SK-N-SH (cell line): ENCODE results near the gene GCSAML. TPM values are rescaled to one million over a fixed set of nuclear protein-coding genes. Genes with fewer than 3 reads are reported as not detected.

Experiments used
- CTCF ChIA-PET: fragments of 300-600, 350-600 bp; formaldehyde crosslinking; extraction: SDS; loops from one replicate; lab custom pipeline; 2021; lab: Yijun Ruan, JAX
- POLR2A ChIA-PET: fragments of 350-600 bp; sonication (Branson Sonifier 250); formaldehyde crosslinking; extraction: SDS; loops from one replicate; lab custom pipeline; 2020; ENCODE audit warnings: antibody characterized with exemption, inconsistent platforms; lab: Yijun Ruan, JAX
- DNase-seq: peaks from one replicate; pipeline ENCODE4 v3.0.0; 2012
- H2AFZ ChIP-seq: fragments of 200-600 bp; sonication (generic); 2 replicates; pipeline ENCODE4 v1.8.1; 2016; ENCODE audit warnings: antibody characterized with exemption, mild to moderate bottlenecking, low read depth
- H3F3A ChIP-seq: fragments of 200-600 bp; sonication (generic); replicated peaks from 2 replicates; pipeline ENCODE3; 2016; ENCODE audit warnings: antibody characterized with exemption, mild to moderate bottlenecking; ENCODE audit not compliant: insufficient read depth
- H3K27ac ChIP-seq, 2 experiments: fragments of 200-500 bp in 1 of 2; fragments of 200-600 bp in 1 of 2; sonication (Bioruptor generic) in 1 of 2; sonication (generic), shearing (Covaris generic) in 1 of 2; 2 replicates each; pipeline versions ENCODE4 v1.5.1 to v1.6.1; 2014 to 2016; ENCODE audit warnings: low read depth in 2 of 2, inconsistent platforms in 1 of 2, low read length in 1 of 2, mild to moderate bottlenecking in 1 of 2, mixed read lengths in 1 of 2
- H3K27me3 ChIP-seq: fragments of 200-600 bp; sonication (generic), shearing (Covaris generic); 2 replicates; pipeline ENCODE4 v1.6.1; 2016; ENCODE audit warnings: mixed run types; ENCODE audit not compliant: insufficient read depth
- H3K36me3 ChIP-seq, 2 experiments: fragments of 200-500 bp in 1 of 2; fragments of 200-600 bp in 1 of 2; sonication (Bioruptor generic) in 1 of 2; sonication (generic) in 1 of 2; replicated peaks in 1 of 2; 2 replicates each; pipeline versions ENCODE3 to v1.5.1; 2014 to 2016; ENCODE audit warnings: low read length in 1 of 2, mild to moderate bottlenecking in 1 of 2; ENCODE audit not compliant: insufficient read depth in 2 of 2, control insufficient read depth in 1 of 2
- H3K4me1 ChIP-seq, 2 experiments: fragments of 200-500 bp in 1 of 2; fragments of 200-600 bp in 1 of 2; sonication (Bioruptor generic) in 1 of 2; sonication (generic), shearing (Covaris generic) in 1 of 2; 2 replicates each; pipeline versions ENCODE4 v1.5.1 to v1.6.1; 2014 to 2016; ENCODE audit warnings: low read depth in 1 of 2, low read length in 1 of 2, mixed run types in 1 of 2; ENCODE audit not compliant: insufficient read depth in 2 of 2, control insufficient read depth in 1 of 2
- H3K4me2 ChIP-seq: fragments of 200-600 bp; sonication (generic), shearing (Covaris generic); 2 replicates; pipeline ENCODE4 v1.6.1; 2017; ENCODE audit warnings: mixed run types
- H3K4me3 ChIP-seq, 2 experiments: fragments of 200-500 bp in 1 of 2; fragments of 200-600 bp in 1 of 2; sonication (Bioruptor generic) in 1 of 2; sonication (generic), shearing (Covaris generic) in 1 of 2; 2 replicates each; pipeline versions ENCODE4 v1.5.1 to v1.8.1; 2014 to 2016; ENCODE audit warnings: low read depth in 2 of 2, inconsistent platforms in 1 of 2, low read length in 1 of 2, mild to moderate bottlenecking in 1 of 2, mixed read lengths in 1 of 2, moderate library complexity in 1 of 2
- H3K79me2 ChIP-seq: fragments of 200-600 bp; sonication (generic); 2 replicates; pipeline ENCODE4 v1.8.1; 2017; ENCODE audit warnings: mild to moderate bottlenecking; ENCODE audit not compliant: insufficient read depth
- H3K9ac ChIP-seq: fragments of 200-600 bp; sonication (generic); 2 replicates; pipeline ENCODE4 v1.6.1; 2017; ENCODE audit warnings: mixed run types
- H3K9me2 ChIP-seq: fragments of 200-600 bp; sonication (generic); 2 replicates; pipeline ENCODE4 v1.6.1; 2017; ENCODE audit warnings: mixed run types
- H3K9me3 ChIP-seq: fragments of 200-600 bp; sonication (generic); 2 replicates; pipeline ENCODE4 v1.6.1; 2017; ENCODE audit warnings: mixed run types, mild to moderate bottlenecking, moderate library complexity
- H4K20me1 ChIP-seq: fragments of 200-600 bp; sonication (generic); 2 replicates; pipeline ENCODE4 v1.6.1; 2017; ENCODE audit warnings: mild to moderate bottlenecking, mixed run types; ENCODE audit not compliant: insufficient read depth
- GABPA ChIP-seq: IDR thresholded peaks from 2 replicates; pipeline ENCODE4 v1.4.0; 2012; ENCODE audit warnings: low read depth, mild to moderate bottlenecking
- GATA2 ChIP-seq: sonication (generic); formaldehyde crosslinking; IDR thresholded peaks from 2 replicates; pipeline ENCODE4 v1.5.0; 2020; ENCODE audit warnings: mild to moderate bottlenecking, missing genetic modification reagents
- NFIC ChIP-seq: IDR thresholded peaks from 2 replicates; pipeline ENCODE4 v1.4.0; 2012; ENCODE audit warnings: borderline replicate concordance
- NRF1 ChIP-seq: IDR thresholded peaks from 2 replicates; pipeline ENCODE4 v1.6.1; 2012; ENCODE audit warnings: low read depth, mild to moderate bottlenecking, low read length
- RAD21 ChIP-seq: IDR thresholded peaks from 2 replicates; pipeline ENCODE4 v1.6.1; 2012; ENCODE audit warnings: mild to moderate bottlenecking, low read length
- RCOR1 ChIP-seq: fragments of 150-350 bp; IDR thresholded peaks from 2 replicates; pipeline ENCODE4 v1.6.1; 2017; ENCODE audit warnings: antibody characterized with exemption, low read length
- RFX5 ChIP-seq: IDR thresholded peaks from 2 replicates; pipeline ENCODE4 v1.6.1; 2012; ENCODE audit warnings: mild to moderate bottlenecking, improper control_type of control experiment, low read length
- RXRA ChIP-seq: IDR thresholded peaks from 2 replicates; pipeline ENCODE4 v1.4.0; 2012; ENCODE audit warnings: low read depth, mild to moderate bottlenecking, borderline replicate concordance
- WGBS: methylation state at CpG from one replicate; pipeline ENCODE4 v1.1.6; 2017; ENCODE audit warnings: low lambda C conversion rate; 5-methylcytosine and 5-hydroxymethylcytosine counted together
- polyA plus RNA-seq, 3 experiments: library from polyadenylated mRNA; depleted of rRNA; stranded (reverse); fragments of >200 nt; gene quantifications; 2 replicates each; pipeline ENCODE4 v1.2.3, GENCODE V29; 2012
- small RNA-seq, 7 experiments: library from RNA; depleted of rRNA; stranded (forward); fragments of <200 nt; gene quantifications; one replicate each; pipeline ENCODE3, GENCODE V24; 2012
- TF ChIP-seq, protein P1 (sequence below): IDR thresholded peaks from 2 replicates; pipeline ENCODE4 v1.6.1; 2012; ENCODE audit warnings: mild to moderate bottlenecking, low read depth, low read length, moderate library complexity

The GCSAML gene
- polyA plus RNA-seq, 1 of the 3 experiments (the other 2 are of a cell fraction), result not detected

- DNase-seq, result no peak
- H2AFZ ChIP-seq, result no peak overlapping the region
- H3F3A ChIP-seq, result no peaks in the 10 kb centered on the region
- no peak overlapping the region for H3K9ac ChIP-seq
- no peaks in the 10 kb centered on the region for H3K36me3 ChIP-seq
- H3K4me1 ChIP-seq, result no peaks in the 10 kb centered on the region
- H3K9me2 ChIP-seq, result no peaks in the 10 kb centered on the region
- ChIA-PET POLR2A (no interaction called here), CTCF (no interaction called here)
- no peaks in the 10 kb centered on the region for H3K79me2 ChIP-seq
- H4K20me1 ChIP-seq, result no peaks in the 10 kb centered on the region
- H3K27ac ChIP-seq, result no peak overlapping the region
- 0% methylated on average over 5 of the region's 5 CpGs for WGBS
- no peaks in the 10 kb centered on the region for H3K9me3 ChIP-seq
- no peak overlapping the region for H3K4me3 ChIP-seq
- H3K27me3 ChIP-seq, result no peaks in the 10 kb centered on the region
- TF ChIP-seq GABPA, result no peak
- no peak for TF ChIP-seq NRF1
- no peak for TF ChIP-seq RXRA
- TF ChIP-seq GATA2, result no peak
- no peak for TF ChIP-seq RAD21
- TF ChIP-seq, protein P1, sequence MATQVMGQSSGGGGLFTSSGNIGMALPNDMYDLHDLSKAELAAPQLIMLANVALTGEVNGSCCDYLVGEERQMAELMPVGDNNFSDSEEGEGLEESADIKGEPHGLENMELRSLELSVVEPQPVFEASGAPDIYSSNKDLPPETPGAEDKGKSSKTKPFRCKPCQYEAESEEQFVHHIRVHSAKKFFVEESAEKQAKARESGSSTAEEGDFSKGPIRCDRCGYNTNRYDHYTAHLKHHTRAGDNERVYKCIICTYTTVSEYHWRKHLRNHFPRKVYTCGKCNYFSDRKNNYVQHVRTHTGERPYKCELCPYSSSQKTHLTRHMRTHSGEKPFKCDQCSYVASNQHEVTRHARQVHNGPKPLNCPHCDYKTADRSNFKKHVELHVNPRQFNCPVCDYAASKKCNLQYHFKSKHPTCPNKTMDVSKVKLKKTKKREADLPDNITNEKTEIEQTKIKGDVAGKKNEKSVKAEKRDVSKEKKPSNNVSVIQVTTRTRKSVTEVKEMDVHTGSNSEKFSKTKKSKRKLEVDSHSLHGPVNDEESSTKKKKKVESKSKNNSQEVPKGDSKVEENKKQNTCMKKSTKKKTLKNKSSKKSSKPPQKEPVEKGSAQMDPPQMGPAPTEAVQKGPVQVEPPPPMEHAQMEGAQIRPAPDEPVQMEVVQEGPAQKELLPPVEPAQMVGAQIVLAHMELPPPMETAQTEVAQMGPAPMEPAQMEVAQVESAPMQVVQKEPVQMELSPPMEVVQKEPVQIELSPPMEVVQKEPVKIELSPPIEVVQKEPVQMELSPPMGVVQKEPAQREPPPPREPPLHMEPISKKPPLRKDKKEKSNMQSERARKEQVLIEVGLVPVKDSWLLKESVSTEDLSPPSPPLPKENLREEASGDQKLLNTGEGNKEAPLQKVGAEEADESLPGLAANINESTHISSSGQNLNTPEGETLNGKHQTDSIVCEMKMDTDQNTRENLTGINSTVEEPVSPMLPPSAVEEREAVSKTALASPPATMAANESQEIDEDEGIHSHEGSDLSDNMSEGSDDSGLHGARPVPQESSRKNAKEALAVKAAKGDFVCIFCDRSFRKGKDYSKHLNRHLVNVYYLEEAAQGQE, result no peak
- TF ChIP-seq RCOR1, result no peak
- TF ChIP-seq RFX5, result no peak
- TF ChIP-seq NFIC, result no peak
- H3K4me2 ChIP-seq, result no peak overlapping the region
Measured at GRCh38 chr1:247614625-247615024, 65.7 kb downstream of the GCSAML start.

Small RNA genes lying within 50 kb of the gene (small RNA-seq; reads per million reads assigned to genes)
- gene RF00026, result 0 reads per million in 7 experiments

Other genes starting within 250 kb of the GCSAML start
- gene ZNF496, start 217.3 kb upstream of the GCSAML start, polyA plus RNA-seq (2012; rRNA removed), result 23.2 and 27.5 TPM in 2 replicates
- gene NLRP3, start 133.0 kb upstream of the GCSAML start, polyA plus RNA-seq (2012; rRNA removed), result 0.62 and 0.87 TPM in 2 replicates
- not detected in 2 replicates for gene OR2B11, start 91.0 kb upstream of the GCSAML start, polyA plus RNA-seq (2012; rRNA removed)
- gene OR2C3, start 12.7 kb upstream of the GCSAML start, polyA plus RNA-seq (2012; rRNA removed), result not detected in 2 replicates
- gene OR2G2, start 39.2 kb downstream of the GCSAML start, polyA plus RNA-seq (2012; rRNA removed), result not detected in 2 replicates
- gene OR2G3, start 56.5 kb downstream of the GCSAML start, polyA plus RNA-seq (2012; rRNA removed), result not detected in 2 replicates
- gene OR13G1, start 130.6 kb downstream of the GCSAML start, polyA plus RNA-seq (2012; rRNA removed), result not detected in 2 replicates
- not detected in 2 replicates for gene OR6F1, start 167.5 kb downstream of the GCSAML start, polyA plus RNA-seq (2012; rRNA removed)
- gene OR14K1, start 189.5 kb downstream of the GCSAML start, polyA plus RNA-seq (2012; rRNA removed), result not detected in 2 replicates
- gene OR14A2, start 199.0 kb downstream of the GCSAML start, polyA plus RNA-seq (2012; rRNA removed), result not detected in 2 replicates
- not detected in 2 replicates for gene OR1C1, start 211.4 kb downstream of the GCSAML start, polyA plus RNA-seq (2012; rRNA removed)